ENCODE data around the gene KL.

DNA sequence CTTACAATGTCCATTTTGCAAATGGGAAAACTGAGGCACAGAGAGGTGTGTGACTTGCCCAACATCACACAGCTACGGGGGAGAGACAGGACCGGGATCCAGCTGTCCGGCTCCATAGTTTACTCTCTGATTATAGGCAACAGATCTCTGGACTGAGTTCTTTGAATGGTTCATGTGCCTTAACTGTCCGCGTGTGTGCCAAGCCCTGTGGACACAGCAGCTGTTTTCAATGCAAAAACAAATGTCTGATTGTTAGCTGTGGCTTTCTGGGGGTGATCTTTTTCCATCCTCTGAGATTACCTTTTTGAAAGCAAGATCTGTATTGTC, 94.1 kb downstream of the KL start:
- TF ChIP-seq, protein P1, sequence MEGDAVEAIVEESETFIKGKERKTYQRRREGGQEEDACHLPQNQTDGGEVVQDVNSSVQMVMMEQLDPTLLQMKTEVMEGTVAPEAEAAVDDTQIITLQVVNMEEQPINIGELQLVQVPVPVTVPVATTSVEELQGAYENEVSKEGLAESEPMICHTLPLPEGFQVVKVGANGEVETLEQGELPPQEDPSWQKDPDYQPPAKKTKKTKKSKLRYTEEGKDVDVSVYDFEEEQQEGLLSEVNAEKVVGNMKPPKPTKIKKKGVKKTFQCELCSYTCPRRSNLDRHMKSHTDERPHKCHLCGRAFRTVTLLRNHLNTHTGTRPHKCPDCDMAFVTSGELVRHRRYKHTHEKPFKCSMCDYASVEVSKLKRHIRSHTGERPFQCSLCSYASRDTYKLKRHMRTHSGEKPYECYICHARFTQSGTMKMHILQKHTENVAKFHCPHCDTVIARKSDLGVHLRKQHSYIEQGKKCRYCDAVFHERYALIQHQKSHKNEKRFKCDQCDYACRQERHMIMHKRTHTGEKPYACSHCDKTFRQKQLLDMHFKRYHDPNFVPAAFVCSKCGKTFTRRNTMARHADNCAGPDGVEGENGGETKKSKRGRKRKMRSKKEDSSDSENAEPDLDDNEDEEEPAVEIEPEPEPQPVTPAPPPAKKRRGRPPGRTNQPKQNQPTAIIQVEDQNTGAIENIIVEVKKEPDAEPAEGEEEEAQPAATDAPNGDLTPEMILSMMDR (IDR thresholded peaks at IDR 0.05; ENCODE audit: borderline replicate concordance, extremely low read depth, low read length, poor library complexity, severe bottlenecking): no peak
- TF ChIP-seq EZH2 (IDR thresholded peaks at IDR 0.05; ENCODE audit: borderline replicate concordance, low read depth, low read length, severe bottlenecking): no peak
